ENCODE measurements around the gene PDE6C.

The PDE6C gene

DNA sequence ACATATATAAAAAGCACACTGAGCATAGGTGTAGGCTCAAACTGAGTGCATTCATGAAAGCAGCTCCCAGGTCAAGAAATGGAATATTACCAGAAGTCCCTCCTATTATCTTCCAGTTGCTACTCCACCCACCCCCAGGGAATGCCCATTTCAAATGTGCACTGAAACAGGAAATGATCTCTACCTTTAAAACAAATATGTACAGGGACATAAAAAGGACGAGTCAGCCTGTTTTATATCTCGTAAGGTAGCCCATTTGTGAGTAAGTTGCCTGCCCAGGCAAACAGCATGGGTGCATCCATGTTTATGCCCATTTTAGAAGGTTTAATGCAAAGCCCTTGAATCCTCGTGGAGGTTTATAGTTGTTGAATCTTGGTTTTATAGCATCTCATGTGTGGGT, 35.4 kb upstream of the PDE6C start:
- TF ChIP-seq FOXP2 (optimal IDR thresholded peaks at IDR 0.05; ENCODE audit: borderline replicate concordance, extremely low read depth, extremely low read length, insufficient read depth): no peak

DNA sequence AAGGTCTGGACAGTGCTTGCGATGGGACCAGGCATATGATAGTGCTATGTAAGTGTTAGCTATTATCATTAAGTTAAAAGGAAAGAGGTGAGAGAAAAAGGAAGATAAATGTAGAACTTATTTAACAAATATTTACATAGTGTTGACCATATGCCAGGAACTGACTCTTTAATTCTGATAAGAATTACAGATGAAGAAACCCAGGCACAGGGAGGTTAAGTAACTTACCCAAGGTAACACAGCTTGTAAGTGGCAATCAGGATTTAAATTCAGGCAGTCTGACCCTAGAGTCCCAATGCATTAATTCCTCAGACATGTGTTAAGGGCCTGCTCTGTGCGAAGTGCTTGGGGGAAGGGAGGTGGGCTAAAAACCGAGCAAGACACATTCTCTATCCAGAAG, 34.8 kb upstream of the PDE6C start:
- TF ChIP-seq TAF1 (IDR thresholded peaks at IDR 0.05; ENCODE audit: borderline replicate concordance, insufficient read depth, low read length) (no peak), POLR2AphosphoS5 (IDR thresholded peaks at IDR 0.05; ENCODE audit: low read depth, low read length) (no peak), SIN3A (IDR thresholded peaks at IDR 0.05; ENCODE audit: borderline replicate concordance, insufficient read depth, low read length) (no peak), FOXP2 (optimal IDR thresholded peaks at IDR 0.05; ENCODE audit: borderline replicate concordance, extremely low read depth, extremely low read length, insufficient read depth) (no peak)
- TF ChIP-seq, protein P1, sequence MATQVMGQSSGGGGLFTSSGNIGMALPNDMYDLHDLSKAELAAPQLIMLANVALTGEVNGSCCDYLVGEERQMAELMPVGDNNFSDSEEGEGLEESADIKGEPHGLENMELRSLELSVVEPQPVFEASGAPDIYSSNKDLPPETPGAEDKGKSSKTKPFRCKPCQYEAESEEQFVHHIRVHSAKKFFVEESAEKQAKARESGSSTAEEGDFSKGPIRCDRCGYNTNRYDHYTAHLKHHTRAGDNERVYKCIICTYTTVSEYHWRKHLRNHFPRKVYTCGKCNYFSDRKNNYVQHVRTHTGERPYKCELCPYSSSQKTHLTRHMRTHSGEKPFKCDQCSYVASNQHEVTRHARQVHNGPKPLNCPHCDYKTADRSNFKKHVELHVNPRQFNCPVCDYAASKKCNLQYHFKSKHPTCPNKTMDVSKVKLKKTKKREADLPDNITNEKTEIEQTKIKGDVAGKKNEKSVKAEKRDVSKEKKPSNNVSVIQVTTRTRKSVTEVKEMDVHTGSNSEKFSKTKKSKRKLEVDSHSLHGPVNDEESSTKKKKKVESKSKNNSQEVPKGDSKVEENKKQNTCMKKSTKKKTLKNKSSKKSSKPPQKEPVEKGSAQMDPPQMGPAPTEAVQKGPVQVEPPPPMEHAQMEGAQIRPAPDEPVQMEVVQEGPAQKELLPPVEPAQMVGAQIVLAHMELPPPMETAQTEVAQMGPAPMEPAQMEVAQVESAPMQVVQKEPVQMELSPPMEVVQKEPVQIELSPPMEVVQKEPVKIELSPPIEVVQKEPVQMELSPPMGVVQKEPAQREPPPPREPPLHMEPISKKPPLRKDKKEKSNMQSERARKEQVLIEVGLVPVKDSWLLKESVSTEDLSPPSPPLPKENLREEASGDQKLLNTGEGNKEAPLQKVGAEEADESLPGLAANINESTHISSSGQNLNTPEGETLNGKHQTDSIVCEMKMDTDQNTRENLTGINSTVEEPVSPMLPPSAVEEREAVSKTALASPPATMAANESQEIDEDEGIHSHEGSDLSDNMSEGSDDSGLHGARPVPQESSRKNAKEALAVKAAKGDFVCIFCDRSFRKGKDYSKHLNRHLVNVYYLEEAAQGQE (IDR thresholded peaks at IDR 0.05; ENCODE audit: insufficient read depth in 1 of 2, low read depth in 2 of 2, low read length in 2 of 2): no peak

GRCh38 chr10:93579089-93579488, 33.2 kb upstream of the PDE6C start:
- TF ChIP-seq, protein P1 (IDR thresholded peaks at IDR 0.05; ENCODE audit: insufficient read depth in 1 of 2, low read depth in 2 of 2, low read length in 2 of 2): no peak
- TF ChIP-seq TAF1 (IDR thresholded peaks at IDR 0.05; ENCODE audit: borderline replicate concordance, insufficient read depth, low read length) (no peak), SIN3A (IDR thresholded peaks at IDR 0.05; ENCODE audit: borderline replicate concordance, insufficient read depth, low read length) (no peak), FOXP2 (optimal IDR thresholded peaks at IDR 0.05; ENCODE audit: borderline replicate concordance, extremely low read depth, extremely low read length, insufficient read depth) (no peak), POLR2AphosphoS5 (IDR thresholded peaks at IDR 0.05; ENCODE audit: low read depth, low read length) (no peak)

- TF ChIP-seq POLR2AphosphoS5 (IDR thresholded peaks at IDR 0.05; ENCODE audit: low read depth, low read length): no peak
- TF ChIP-seq FOXP2 (optimal IDR thresholded peaks at IDR 0.05; ENCODE audit: borderline replicate concordance, extremely low read depth, extremely low read length, insufficient read depth): no peak
- no peak for TF ChIP-seq TAF1 (IDR thresholded peaks at IDR 0.05; ENCODE audit: borderline replicate concordance, insufficient read depth, low read length)
- TF ChIP-seq, protein P1 (IDR thresholded peaks at IDR 0.05; ENCODE audit: insufficient read depth in 1 of 2, low read depth in 2 of 2, low read length in 2 of 2): no peak
- no peak for TF ChIP-seq SIN3A (IDR thresholded peaks at IDR 0.05; ENCODE audit: borderline replicate concordance, insufficient read depth, low read length)
Measured at GRCh38 chr10:93579985-93580711, 32.2 kb upstream of the PDE6C start.

- TF ChIP-seq SIN3A (IDR thresholded peaks at IDR 0.05; ENCODE audit: borderline replicate concordance, insufficient read depth, low read length): no peak
Measured at GRCh38 chr10:93580828-93581227, 31.5 kb upstream of the PDE6C start.

- TF ChIP-seq SIN3A (IDR thresholded peaks at IDR 0.05; ENCODE audit: borderline replicate concordance, insufficient read depth, low read length): no peak
Measured at GRCh38 chr10:93584445-93584844, 27.9 kb upstream of the PDE6C start.
